GM12865 (cell line): Measurements from ENCODE around the gene PCDH11X.
"Not testable (repeated sequence)": the region's sequence is repeated elsewhere in the genome, so short reads cannot be mapped to it uniquely, and the experiment has no call there.

Experiments
- DNase-seq: peaks from one replicate; pipeline ENCODE4 v3.0.0; 2010; ENCODE audit warnings: low read depth
- H3K4me3 ChIP-seq: 2 replicates; pipeline ENCODE4 v1.5.1; 2011; ENCODE audit warnings: mild to moderate bottlenecking, low read depth, low read length, control low read depth

PCDH11X gene

GRCh38 chrX:91779135-91779534 lies at the start of gene PCDH11X:
Gene PCDH11X, plus strand, starts transcription at chrX:91779375. Its CDS starts 56,130 bp downstream, at chrX:91835505.
- DNase-seq, H3K4me3 ChIP-seq: not testable (repeated sequence)

GRCh38 chrX:91747446-91747845 lies 31.7 kb upstream of the PCDH11X start:
- not testable (repeated sequence) for H3K4me3 ChIP-seq, DNase-seq

GRCh38 chrX:91753022-91753421 lies 26.2 kb upstream of the PCDH11X start:
- not testable (repeated sequence) for DNase-seq, H3K4me3 ChIP-seq

- not testable (repeated sequence) for H3K4me3 ChIP-seq, DNase-seq
Observed at GRCh38 chrX:91770619-91771488, 8.3 kb upstream of the PCDH11X start.

- not testable (repeated sequence) for H3K4me3 ChIP-seq, DNase-seq
Observed at GRCh38 chrX:91773943-91774342, 5.2 kb upstream of the PCDH11X start.

- DNase-seq, H3K4me3 ChIP-seq: not testable (repeated sequence)
Observed at GRCh38 chrX:91780008-91780407, 833 bp downstream of the PCDH11X start.

GRCh38 chrX:91780698-91781097 lies 1.5 kb downstream of the PCDH11X start:
- not testable (repeated sequence) for H3K4me3 ChIP-seq, DNase-seq

- not testable (repeated sequence) for DNase-seq, H3K4me3 ChIP-seq
Observed at GRCh38 chrX:91781553-91782298, 2.6 kb downstream of the PCDH11X start.

GRCh38 chrX:91782825-91783224 lies 3.6 kb downstream of the PCDH11X start:
- H3K4me3 ChIP-seq, DNase-seq: not testable (repeated sequence)

GRCh38 chrX:91817537-91817936 lies 38.4 kb downstream of the PCDH11X start:
- H3K4me3 ChIP-seq, DNase-seq: not testable (repeated sequence)

GRCh38 chrX:91825321-91825720 lies 46.1 kb downstream of the PCDH11X start:
- H3K4me3 ChIP-seq, DNase-seq: not testable (repeated sequence)
